Activated naive CD4-positive, alpha-beta T cell treated with anti-CD3 and anti-CD28 coated beads, Interleukin-2, amount 50 U/mL, for 16 hours (primary cell): Measurements from ENCODE around the gene NUMA1.

Experiments
- DNase-seq: peaks from one replicate; pipeline ENCODE4 v3.0.0-alpha.2; 2020

Gene NUMA1

GRCh38 chr11:72048766-72049460 is 31.4 kb downstream of the NUMA1 start:
- no peak for DNase-seq

DNA sequence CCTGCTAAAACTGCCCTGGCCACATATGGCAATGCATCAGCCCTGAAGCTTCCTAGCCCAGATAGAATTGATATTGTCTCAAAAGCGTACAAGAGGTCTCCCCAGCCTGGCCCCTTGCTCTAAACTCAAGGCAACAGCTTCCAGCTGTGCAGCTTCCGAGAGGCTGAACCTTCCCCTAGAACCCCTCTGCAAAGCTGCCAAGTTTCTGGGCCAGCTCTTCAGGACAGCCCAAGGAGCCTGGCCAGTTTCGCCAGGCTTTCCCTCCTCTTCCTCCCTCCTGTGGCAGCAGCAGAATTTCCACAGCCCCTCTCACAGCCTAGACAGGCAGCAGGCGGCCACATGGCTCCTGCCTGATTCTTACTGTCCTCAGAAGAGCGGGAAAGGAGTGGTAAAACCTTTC is 34.5 kb downstream of the NUMA1 start:
- DNase-seq: no peak

GRCh38 chr11:72042064-72042745 is 38.1 kb downstream of the NUMA1 start:
- no peak for DNase-seq

DNA sequence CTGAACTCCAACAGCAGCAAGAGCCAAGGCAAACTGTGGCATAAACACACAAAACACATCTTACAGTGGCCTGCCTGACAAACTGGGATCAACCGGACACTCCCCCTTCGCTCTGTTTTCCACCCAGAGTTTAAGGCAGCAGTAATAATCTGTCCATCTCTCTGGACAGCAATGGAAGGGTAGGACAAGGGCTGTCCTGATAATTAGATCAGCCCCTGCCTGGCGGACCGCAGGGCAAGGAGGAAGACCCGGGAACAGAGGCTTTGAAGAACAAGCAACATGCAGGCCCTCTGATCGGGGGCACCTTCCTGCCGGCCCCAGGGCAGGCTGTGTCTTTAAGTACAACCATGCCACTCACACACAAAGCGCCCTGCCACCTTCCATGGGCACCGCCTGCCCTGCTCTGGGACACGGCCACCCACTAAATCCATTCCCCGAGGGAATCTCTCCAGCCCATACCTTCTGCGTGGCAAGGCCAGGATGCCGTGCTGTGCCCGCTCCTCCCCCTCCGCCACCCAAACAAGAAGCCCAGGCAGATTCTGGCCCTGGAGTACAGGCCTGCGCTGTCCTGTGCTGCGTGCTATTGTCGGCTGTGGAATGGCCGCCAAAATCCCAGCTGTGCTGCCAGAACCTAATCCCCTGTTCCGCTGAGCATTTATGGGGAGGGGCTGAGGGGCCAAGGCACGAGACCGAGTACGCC is 38.8 kb downstream of the NUMA1 start:
- peak; percentile 44 for DNase-seq

GRCh38 chr11:72040491-72041363 is 39.6 kb downstream of the NUMA1 start:
- peak; percentile 78 for DNase-seq

GRCh38 chr11:72039856-72040401 is 40.4 kb downstream of the NUMA1 start:
- DNase-seq: no peak

DNA sequence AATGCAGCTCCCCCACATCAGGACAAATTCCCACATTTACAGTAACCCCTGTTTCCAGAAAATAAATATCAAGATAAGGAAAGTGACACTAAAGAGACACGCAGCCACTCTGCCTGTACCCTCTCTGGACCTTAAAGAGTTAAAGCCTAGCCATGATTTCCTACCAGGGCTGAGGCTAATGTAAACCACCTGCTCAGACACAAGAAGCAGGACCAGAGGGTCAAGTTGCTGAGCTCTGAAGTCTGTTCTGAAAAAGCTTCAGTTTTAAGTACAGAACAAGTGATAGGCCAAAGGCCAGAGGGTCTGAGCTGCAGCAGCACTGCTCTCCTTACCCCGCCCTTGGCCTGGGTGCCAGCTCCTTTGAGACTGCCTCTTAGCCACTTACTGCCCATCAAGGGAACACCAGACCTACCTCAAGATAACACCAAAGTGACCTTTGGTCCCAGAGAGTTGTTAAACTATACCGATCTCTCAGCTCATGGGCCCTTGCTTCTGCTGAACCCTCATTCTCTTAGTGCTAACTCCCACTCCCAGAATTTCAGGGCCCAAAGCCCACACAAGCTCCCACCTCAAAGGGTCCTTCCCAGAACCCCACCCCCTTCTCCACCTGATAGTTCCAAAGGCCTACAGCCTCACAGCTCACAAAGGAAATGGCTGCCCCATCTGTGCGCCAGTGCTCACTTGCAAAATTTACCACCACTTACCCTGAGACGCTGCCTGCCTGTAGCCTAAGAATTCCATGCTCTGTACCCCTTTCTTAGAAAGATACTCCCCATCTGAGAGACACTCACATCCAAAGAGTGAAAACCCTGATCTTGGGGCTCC is 41.1 kb downstream of the NUMA1 start:
- no peak for DNase-seq

GRCh38 chr11:72038491-72038890 is 41.9 kb downstream of the NUMA1 start:
- no peak for DNase-seq

DNA sequence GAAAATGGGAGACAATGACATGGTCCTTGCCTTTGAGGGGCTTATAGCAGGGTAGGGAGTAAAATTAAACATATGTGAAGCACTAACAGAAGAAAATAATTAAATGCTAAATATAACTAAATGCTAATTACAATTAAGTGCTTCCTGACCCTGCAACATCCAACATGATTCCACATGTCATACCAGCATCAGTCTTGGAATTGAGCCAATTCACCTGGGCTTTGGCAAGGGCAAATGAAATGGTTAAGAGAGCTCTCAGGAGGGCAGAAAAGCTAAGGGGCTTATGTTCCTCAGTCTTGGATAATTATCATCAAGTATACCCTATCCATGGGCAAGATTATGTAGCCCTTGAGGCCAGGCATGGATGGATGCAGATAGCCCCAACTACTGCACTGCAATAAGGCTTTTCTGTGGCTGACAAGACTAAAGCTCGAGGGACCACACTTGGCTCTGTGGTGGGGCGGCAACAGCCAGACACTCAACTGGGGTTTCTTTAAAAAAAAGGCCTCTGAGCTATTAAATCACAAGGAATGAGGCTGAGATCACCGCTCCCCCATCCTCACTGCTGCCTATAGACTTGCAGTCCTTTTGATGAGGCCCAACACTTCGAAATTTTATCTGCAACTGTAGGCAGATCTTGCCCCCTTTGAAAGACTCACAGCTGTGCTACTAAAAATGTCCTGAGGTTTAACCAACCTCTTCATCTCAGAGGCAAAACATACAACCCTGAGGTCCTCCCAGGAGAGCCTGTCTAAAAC is 42.6 kb downstream of the NUMA1 start:
- no peak for DNase-seq

DNA sequence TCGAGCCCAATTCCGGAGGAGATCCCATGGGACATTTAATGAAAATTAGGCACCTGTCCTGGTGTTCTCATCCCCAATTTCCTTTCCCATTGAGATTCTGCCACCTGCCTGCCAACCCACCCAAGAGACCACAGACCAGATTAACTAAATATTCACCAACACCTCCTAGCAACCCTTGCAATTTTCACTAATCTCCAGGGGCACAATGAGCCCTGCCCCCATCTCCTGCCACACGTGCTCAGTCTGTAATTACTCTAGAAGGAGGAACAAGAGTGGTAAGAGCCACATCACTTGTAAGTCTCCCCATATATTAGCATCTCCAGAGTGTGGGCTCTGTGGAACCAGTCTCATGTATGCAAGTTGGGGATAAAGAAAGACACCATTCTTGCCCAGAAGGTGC is 43.7 kb downstream of the NUMA1 start:
- no peak for DNase-seq

- no peak for DNase-seq
Observed at GRCh38 chr11:72030472-72031045, 49.8 kb downstream of the NUMA1 start.

GRCh38 chr11:72026090-72026489 is 54.3 kb downstream of the NUMA1 start:
- DNase-seq: no peak

DNA sequence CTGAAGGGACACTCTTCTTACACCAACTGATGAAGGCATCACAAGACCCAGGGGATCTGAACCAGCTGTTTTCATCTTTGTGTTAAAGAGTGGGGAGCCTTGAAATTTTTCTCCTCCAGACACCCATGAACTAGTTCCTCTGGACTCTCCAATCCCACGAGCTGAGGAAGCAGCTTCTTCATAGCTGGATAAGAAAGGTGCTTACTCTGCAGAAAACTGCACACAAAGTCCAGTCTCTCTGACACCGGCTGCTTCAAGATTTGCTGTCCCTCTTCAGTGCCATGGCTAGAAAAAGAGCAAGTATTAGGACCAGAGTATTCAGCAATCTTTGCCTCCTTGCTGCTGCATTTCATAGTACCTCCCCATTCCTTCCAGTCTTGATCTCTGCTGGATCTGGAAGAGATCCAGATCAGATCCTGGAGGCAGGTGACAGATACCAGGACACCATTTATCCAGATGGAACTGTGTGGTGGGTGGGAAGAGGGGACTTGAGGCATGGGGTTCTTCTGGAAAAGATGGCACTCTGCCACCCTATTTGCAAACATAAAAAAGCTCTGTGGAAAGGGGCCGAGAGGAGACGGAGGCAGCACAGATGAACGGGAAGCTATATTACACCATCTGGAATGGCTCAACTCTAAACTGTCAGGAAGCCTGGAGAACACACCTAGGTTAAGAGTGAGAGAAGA is 56.1 kb downstream of the NUMA1 start:
- no peak for DNase-seq

- no peak for DNase-seq
Observed at GRCh38 chr11:72023335-72023734, 57.0 kb downstream of the NUMA1 start.

- no peak for DNase-seq
Observed at GRCh38 chr11:72018171-72018570, 62.2 kb downstream of the NUMA1 start.

- DNase-seq: no peak
Observed at GRCh38 chr11:72015511-72016061, 64.8 kb downstream of the NUMA1 start.

GRCh38 chr11:72014761-72015320 is 65.5 kb downstream of the NUMA1 start:
- DNase-seq: no peak

DNA sequence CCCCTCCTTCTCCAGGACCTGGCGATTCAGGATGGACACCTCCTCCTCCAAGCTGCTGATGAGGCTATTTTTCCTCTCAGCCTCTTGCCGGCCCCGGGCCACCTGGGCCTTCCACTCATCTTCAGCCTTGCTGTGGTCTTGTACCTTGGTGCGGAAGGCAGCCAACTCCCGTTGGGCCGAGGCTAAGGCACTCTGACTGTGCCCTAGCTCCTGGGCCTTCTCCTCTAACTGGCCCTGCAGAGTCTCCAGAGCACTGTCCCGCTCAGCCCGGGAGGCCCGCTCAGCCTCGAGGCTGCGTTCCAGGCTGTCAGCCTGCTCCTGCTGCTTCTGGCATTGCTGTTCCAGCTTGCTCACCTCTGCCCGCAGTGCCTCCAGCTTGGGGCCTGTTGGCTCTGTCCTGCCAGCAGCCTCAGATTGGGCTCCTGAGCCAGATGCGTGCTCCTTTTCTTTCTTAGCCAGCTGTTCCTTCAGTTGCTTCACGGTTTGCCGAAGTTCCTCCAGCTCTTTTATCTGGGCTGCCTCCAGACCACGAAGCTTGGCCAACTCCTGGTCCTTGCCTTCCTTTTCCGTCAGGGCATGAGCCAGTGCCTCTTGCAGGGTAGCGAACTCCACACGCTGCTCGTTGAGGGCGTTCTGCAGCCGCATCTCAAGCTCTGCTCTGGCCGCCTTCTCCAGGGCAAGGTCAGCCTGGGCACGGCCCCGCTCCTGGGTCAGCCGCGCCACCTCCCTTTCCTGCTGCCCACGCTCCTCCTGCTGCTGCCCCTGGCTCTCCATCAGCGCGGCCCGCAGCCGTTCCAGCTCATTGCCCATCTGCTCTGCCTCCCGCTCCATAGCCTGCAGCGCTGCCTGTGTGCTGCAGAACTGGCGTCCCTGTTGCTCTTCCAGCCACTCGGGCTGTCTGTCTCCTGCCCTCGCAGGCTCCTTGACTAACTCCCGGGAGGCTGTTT is 66.3 kb downstream of the NUMA1 start:
- DNase-seq: no peak
